Placental pericyte (primary cell): ENCODE data around the gene MTG2. TPM values are rescaled to one million over a fixed set of nuclear protein-coding genes. Genes with fewer than 3 reads are reported as not detected.

ENCODE experiments used
- total RNA-seq: library from RNA; depleted of rRNA; stranded (reverse); fragments of >200 nt; gene quantifications from 2 replicates; pipeline ENCODE4 v1.2.3, GENCODE V29; 2012

Gene MTG2, protein sequence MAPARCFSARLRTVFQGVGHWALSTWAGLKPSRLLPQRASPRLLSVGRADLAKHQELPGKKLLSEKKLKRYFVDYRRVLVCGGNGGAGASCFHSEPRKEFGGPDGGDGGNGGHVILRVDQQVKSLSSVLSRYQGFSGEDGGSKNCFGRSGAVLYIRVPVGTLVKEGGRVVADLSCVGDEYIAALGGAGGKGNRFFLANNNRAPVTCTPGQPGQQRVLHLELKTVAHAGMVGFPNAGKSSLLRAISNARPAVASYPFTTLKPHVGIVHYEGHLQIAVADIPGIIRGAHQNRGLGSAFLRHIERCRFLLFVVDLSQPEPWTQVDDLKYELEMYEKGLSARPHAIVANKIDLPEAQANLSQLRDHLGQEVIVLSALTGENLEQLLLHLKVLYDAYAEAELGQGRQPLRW
- 17.3 and 20.6 TPM in 2 replicates for total RNA-seq

DNA sequence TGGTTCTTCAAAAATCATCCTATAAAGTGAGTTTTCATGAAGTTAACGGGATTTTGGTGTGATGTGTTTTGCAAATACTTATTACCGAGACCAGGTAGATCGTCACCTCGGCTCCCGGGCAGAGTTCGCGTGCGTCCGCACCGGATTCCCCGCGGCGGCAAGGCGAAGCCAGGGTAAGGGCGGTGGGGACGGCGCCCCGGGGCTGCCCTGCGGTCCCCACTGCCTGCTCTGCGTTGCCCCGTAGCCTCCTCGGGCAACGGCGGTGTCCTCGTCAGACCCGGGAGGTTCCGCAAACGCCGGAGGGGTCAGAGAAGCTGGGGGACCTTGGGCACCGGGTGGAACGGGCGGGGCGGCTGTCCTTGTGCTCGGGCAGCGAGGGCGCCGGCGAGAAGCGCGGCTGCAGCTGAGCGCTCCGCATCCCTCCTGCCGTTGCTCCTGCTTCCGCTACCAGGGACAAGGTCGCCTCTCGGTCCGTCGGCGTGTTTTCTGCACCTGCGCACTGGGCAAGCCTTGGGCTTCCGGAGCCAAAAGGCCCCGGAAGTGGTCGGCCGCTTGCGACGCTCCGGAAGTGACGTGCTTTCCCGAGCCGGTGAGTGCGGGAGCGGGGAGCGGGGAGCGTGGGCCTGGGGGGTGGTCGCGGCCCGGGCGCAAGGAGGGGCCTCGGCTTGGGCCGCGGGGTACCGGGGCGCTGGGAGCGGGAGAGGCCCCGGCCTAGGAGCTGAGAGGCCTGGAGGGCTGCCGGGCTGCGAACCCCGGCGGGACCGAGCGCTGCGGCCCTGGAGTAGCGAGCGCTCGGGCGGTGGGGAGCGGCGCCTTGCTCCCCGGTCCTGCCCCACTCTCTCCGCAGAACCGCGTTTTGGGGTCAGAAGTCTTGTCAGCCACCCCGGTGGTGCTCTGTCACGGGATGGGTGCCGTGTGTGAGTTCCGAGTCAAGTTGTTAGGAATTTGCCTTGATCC lies at the start of gene MTG2:
TSS of gene MTG2 (plus strand) at position 560 of the 957 bp plus-strand sequence. CDS start 10,393 bp downstream, outside the sequence.

DNA sequence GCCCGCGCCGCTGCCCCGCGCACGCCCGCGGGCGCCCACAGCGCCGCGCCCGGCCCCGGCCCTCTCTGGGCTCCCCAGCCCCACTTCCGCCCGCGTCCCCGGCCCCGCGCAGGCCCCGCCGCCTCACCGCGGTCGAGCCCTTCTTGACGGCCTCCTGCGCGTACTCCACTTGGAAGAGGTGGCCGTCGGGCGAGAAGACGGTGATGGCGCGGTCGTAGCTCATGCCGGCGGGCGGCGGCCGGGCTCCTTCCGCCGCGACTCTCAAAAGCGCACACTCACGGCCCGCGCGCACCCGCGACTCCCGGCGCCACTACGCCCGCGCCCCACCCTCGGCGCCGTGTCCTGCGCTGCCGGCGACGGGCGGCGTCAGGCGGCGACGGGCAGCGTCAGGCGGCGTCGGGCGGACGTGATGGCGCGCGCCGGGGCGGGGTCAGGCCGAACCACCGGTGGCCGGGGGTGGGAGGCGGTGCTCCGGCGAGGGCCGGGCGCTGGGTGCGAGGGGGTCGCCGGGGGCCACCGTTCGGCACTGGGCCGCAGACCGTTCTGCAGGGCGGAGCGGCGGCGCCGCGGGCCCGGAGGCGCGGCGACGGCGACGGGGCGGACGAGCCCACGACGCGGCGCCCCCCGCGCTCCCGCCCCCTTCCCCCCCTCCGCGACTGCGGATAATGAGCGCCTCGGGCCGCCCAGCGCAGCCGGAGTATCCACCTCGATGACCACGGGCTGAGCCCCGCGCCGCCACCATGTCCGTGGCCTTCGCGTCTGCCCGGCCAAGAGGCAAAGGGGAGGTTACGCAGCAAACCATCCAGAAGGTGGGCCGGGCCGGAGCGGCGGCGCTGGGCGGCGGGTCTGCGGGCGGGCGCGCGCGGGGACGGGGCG lies 39.5 kb upstream of the MTG2 start, which contains the start of the genes PSMA7 and SS18L1:
TSS of gene PSMA7 (minus strand) at position 314 of the 876 bp plus-strand sequence. CDS start at position 223, 91 bp downstream.
TSS of gene SS18L1 (plus strand) at position 689 of the 876 bp plus-strand sequence. CDS start at position 741, 52 bp downstream.

DNA sequence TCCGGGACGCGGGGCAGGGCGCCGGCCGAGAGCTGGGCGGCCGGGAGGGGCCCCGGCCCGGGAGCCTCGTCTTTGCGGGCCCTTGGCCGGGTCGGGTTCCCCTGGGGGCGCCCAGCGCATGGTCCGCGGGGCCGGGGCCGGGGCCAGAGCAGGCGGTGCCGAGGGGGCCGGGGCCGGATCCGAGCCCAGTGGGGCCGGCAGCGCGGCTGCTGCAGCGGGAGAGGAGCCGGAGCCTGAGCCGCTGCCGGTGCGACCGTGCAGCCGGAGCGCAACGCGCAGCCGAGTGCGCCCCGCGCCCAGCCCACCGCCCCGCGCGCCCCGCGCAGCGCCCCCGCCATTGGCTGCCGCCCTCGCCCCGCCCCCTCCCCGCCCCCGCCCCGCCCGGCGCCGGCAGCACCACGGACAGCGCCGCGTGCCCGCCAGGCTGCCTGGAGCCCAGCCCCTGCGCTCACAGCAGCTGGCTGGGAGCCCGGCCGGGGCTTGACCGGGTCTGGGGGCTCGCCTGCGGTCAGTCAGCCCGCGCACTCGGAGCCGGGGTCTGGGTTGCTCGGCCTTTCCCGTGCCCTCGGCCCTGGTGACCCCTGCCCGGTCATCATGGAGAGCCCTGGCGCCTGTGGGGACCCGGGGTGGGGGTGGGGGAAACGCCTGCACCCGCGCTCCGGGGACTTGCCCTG lies 37.3 kb downstream of the MTG2 start, which contains the start of gene HRH3:
TSS of gene HRH3 (minus strand) at position 287 of the 674 bp plus-strand sequence. CDS start 308 bp downstream, outside the sequence.

DNA sequence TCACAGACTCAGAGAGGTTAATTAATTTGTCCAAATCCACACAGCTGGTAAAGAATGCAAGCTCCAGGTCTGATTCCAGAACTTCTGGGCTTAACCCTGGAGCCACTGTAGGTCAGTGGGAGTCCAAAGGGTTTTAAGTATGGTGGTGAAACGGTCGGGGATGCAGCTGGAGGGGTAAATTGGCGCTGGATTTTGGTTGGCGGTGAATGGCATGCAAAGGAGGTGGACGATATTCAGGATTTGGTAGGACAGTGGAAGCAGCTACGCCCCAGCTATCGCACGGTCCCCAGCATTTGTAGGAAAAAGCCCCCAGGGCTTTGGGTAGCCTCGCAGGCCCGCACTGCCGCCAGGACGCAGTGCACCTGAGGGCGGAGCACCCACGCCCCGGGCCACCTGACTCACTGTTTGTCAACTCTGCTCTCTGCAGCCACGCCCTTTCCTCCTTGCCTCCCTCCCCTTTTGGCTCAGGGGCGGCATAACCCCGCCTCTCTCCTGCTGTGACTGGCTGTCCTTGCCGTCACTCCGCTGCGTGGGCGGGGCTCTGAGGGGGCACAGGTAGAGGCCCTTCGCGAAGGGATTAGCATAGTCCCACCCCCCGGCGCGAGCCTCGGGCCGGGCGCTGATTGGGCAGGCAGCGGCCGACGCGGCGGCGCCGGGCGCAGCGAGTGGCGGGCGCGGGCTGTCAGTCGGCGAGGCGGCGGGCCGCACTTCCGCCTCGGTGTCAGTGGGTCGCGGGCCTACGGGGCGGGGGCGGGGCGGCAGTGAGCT lies 55.2 kb downstream of the MTG2 start, which contains the start of gene OSBPL2:
TSS of gene OSBPL2 (plus strand) at position 721 of the 768 bp plus-strand sequence. CDS start 17,664 bp downstream, outside the sequence.

Other genes starting within 250 kb of the MTG2 start
- 9.6 and 10.5 TPM in 2 replicates for gene TAF4, start 117.1 kb upstream of the MTG2 start, total RNA-seq
- 40.2 and 40.7 TPM in 2 replicates for gene LSM14B, start 60.6 kb upstream of the MTG2 start, total RNA-seq
- gene PSMA7, start 39.6 kb upstream of the MTG2 start, total RNA-seq, result 340 and 346 TPM in 2 replicates
- gene SS18L1, start 39.3 kb upstream of the MTG2 start, total RNA-seq, result 8.8 and 17.6 TPM in 2 replicates
- not detected in 2 replicates for gene HRH3, start 37.2 kb downstream of the MTG2 start, total RNA-seq
- gene OSBPL2, start 55.5 kb downstream of the MTG2 start, total RNA-seq, result 23.9 and 34.1 TPM in 2 replicates
- 174 and 247 TPM in 2 replicates for gene ADRM1, start 120.0 kb downstream of the MTG2 start, total RNA-seq
- gene LAMA5, start 184.3 kb downstream of the MTG2 start, total RNA-seq, result 53.8 and 64.3 TPM in 2 replicates
- gene RPS21, start 204.1 kb downstream of the MTG2 start, total RNA-seq, result 472 and 851 TPM in 2 replicates
- 4.4 and 8.8 TPM in 2 replicates for gene CABLES2, start 224.3 kb downstream of the MTG2 start, total RNA-seq
- not detected in 2 replicates for gene RBBP8NL, start 244.5 kb downstream of the MTG2 start, total RNA-seq